HUES64 (cell line): ENCODE results near the gene FARS2.

Experiments
- H3K27ac ChIP-seq: 2 replicates; pipeline ENCODE4 v1.7.0; 2013; ENCODE audit warnings: low read depth, low read length, inconsistent platforms
- H3K27me3 ChIP-seq: 2 replicates; pipeline ENCODE4 v1.6.1; 2013; ENCODE audit warnings: mild to moderate bottlenecking, low read length; ENCODE audit not compliant: insufficient read depth
- H3K36me3 ChIP-seq: 2 replicates; pipeline ENCODE4 v1.6.1; 2013; ENCODE audit warnings: mild to moderate bottlenecking, low read length; ENCODE audit not compliant: insufficient read depth
- H3K4me1 ChIP-seq: 2 replicates; pipeline ENCODE4 v1.6.1; 2013; ENCODE audit warnings: mild to moderate bottlenecking, low read length, moderate library complexity; ENCODE audit not compliant: insufficient read depth
- H3K4me3 ChIP-seq: 2 replicates; pipeline ENCODE4 v1.5.1; 2013; ENCODE audit warnings: mild to moderate bottlenecking, low read length, moderate library complexity
- H3K9ac ChIP-seq: 2 replicates; pipeline ENCODE4 v1.6.1; 2013; ENCODE audit warnings: mild to moderate bottlenecking, low read depth, low read length
- H3K9me3 ChIP-seq: 2 replicates; pipeline ENCODE4 v1.6.1; 2013; ENCODE audit warnings: low read depth, low read length; ENCODE audit not compliant: insufficient read depth
- WGBS: fragments of 150-250, 120-280 bp; methylation state at CpG from one replicate; pipeline ENCODE4 v1.1.7; 2013; ENCODE audit warnings: missing lambda C conversion rate; 5-methylcytosine and 5-hydroxymethylcytosine counted together

Gene FARS2

GRCh38 chr6:5667737-5668136, 406.4 kb downstream of the FARS2 start:
- no peak overlapping the region for H3K9ac ChIP-seq
- H3K36me3 ChIP-seq, result no peaks in the 10 kb centered on the region
- no peak overlapping the region for H3K4me3 ChIP-seq
- H3K27ac ChIP-seq, result no peak overlapping the region
- 90% methylated on average over 3 of the region's 5 CpGs for WGBS
- H3K27me3 ChIP-seq, result no peaks in the 10 kb centered on the region
- peaks cover 20% of the 10 kb centered on the region for H3K4me1 ChIP-seq
- no peaks in the 10 kb centered on the region for H3K9me3 ChIP-seq

- 96% methylated on average over 2 of the region's 2 CpGs for WGBS
- Histone ChIP-seq H3K4me1 (peaks cover 31% of the 10 kb centered on the region), H3K27me3 (no peaks in the 10 kb centered on the region), H3K9ac (no peak overlapping the region), H3K4me3 (no peak overlapping the region), H3K27ac (no peak overlapping the region), H3K36me3 (no peaks in the 10 kb centered on the region), H3K9me3 (no peaks in the 10 kb centered on the region)
Observed at GRCh38 chr6:5670381-5670780, 409.1 kb downstream of the FARS2 start.

- no peaks in the 10 kb centered on the region for H3K27me3 ChIP-seq
- WGBS, result 95% methylated on average over 7 of the region's 7 CpGs
- no peak overlapping the region for H3K4me3 ChIP-seq
- H3K9ac ChIP-seq, result no peak overlapping the region
- no peaks in the 10 kb centered on the region for H3K9me3 ChIP-seq
- H3K36me3 ChIP-seq, result no peaks in the 10 kb centered on the region
- peaks cover 31% of the 10 kb centered on the region for H3K4me1 ChIP-seq
- H3K27ac ChIP-seq, result no peak overlapping the region
Observed at GRCh38 chr6:5670811-5671561, 409.7 kb downstream of the FARS2 start.

GRCh38 chr6:5671601-5672559, 410.6 kb downstream of the FARS2 start:
- peak overlapping the region; percentile 46; the same call in 1 of the 2 replicates for H3K27ac ChIP-seq
- 90% methylated on average over 22 of the region's 22 CpGs for WGBS

GRCh38 chr6:5672581-5673011, 411.3 kb downstream of the FARS2 start:
- Histone ChIP-seq H3K27me3 (no peaks in the 10 kb centered on the region), H3K9ac (no peak overlapping the region), H3K36me3 (no peaks in the 10 kb centered on the region), H3K4me1 (peaks cover 31% of the 10 kb centered on the region), H3K9me3 (no peaks in the 10 kb centered on the region), H3K27ac (peak overlapping the region; percentile 46; the same call in 1 of the 2 replicates), H3K4me3 (no peak overlapping the region)
- 59% methylated on average over 3 of the region's 3 CpGs for WGBS

More at GRCh38 chr6:5671601-5672559, 410.6 kb downstream of the FARS2 start:
- H3K9me3 ChIP-seq, result no peaks in the 10 kb centered on the region
- H3K4me3 ChIP-seq, result no peak overlapping the region
- H3K4me1 ChIP-seq, result peaks cover 31% of the 10 kb centered on the region
- no peaks in the 10 kb centered on the region for H3K36me3 ChIP-seq
- no peak overlapping the region for H3K9ac ChIP-seq
- H3K27me3 ChIP-seq, result no peaks in the 10 kb centered on the region

GRCh38 chr6:5673019-5673790, 411.9 kb downstream of the FARS2 start:
- H3K36me3 ChIP-seq, result no peaks in the 10 kb centered on the region
- no peak overlapping the region for H3K9ac ChIP-seq
- WGBS, result 84% methylated on average over 13 of the region's 13 CpGs
- H3K4me3 ChIP-seq, result no peak overlapping the region
- H3K27ac ChIP-seq, result no peak overlapping the region
- H3K9me3 ChIP-seq, result no peaks in the 10 kb centered on the region
- peaks cover 31% of the 10 kb centered on the region for H3K4me1 ChIP-seq
- H3K27me3 ChIP-seq, result no peaks in the 10 kb centered on the region

GRCh38 chr6:5674141-5674540, 412.8 kb downstream of the FARS2 start:
- 95% methylated on average over 3 of the region's 3 CpGs for WGBS
- Histone ChIP-seq H3K9me3 (no peaks in the 10 kb centered on the region), H3K4me1 (peaks cover 31% of the 10 kb centered on the region), H3K27me3 (no peaks in the 10 kb centered on the region), H3K9ac (no peak overlapping the region), H3K27ac (no peak overlapping the region), H3K4me3 (no peak overlapping the region), H3K36me3 (no peaks in the 10 kb centered on the region)

DNA sequence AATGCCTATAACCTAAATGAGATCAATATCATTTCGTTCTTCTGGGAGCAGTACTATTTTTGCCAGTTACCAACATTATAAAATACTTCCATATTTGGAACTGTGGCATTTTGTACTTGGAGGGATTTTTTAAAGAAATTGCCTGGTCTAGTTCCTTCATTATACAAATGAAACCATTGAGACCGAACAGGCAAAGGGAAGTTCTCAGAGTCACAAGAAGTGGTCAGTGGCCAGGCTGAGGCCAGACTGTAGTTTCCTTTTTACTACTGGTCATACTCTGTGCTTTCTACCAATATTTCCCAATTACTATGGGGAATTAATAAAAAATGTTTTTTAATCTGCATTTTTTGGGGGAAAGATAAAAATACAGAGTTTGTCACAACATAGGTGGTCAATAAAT, 413.4 kb downstream of the FARS2 start:
- H3K4me1 ChIP-seq, result peaks cover 35% of the 10 kb centered on the region
- no peaks in the 10 kb centered on the region for H3K36me3 ChIP-seq
- no peak overlapping the region for H3K9ac ChIP-seq
- 89% methylated on average over 1 of the region's 2 CpGs for WGBS
- no peak overlapping the region for H3K4me3 ChIP-seq
- H3K27me3 ChIP-seq, result no peaks in the 10 kb centered on the region
- H3K27ac ChIP-seq, result no peak overlapping the region
- no peaks in the 10 kb centered on the region for H3K9me3 ChIP-seq

DNA sequence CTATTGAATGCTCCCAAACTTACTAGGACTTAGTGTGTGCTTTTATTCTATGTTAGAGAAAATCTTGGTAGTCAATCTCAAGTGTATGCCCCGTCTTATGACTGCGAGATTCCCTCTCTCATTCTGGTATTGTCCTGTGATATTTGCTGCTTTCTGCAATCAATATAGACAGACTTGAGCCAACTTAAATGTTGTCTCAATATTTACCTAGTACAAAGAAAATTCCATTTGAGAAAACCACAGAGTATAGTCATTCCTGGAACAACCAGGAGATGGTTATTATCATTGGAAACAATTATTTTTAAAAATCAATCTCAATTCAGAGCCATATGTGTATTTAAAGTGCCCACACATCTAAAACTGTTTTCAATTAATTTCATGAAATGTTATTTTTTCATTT, 415.4 kb downstream of the FARS2 start:
- Histone ChIP-seq H3K9ac (no peak overlapping the region), H3K36me3 (no peaks in the 10 kb centered on the region), H3K9me3 (no peaks in the 10 kb centered on the region), H3K27me3 (no peaks in the 10 kb centered on the region), H3K4me3 (no peak overlapping the region), H3K27ac (no peak overlapping the region), H3K4me1 (peaks cover 29% of the 10 kb centered on the region)
- WGBS, result 95% methylated on average over 2 of the region's 2 CpGs

GRCh38 chr6:5677219-5678000, 416.1 kb downstream of the FARS2 start:
- 95% methylated on average over 5 of the region's 6 CpGs for WGBS
- no peaks in the 10 kb centered on the region for H3K9me3 ChIP-seq
- H3K4me1 ChIP-seq, result peaks cover 22% of the 10 kb centered on the region
- no peaks in the 10 kb centered on the region for H3K36me3 ChIP-seq
- no peak overlapping the region for H3K27ac ChIP-seq
- no peak overlapping the region for H3K4me3 ChIP-seq
- no peaks in the 10 kb centered on the region for H3K27me3 ChIP-seq
- no peak overlapping the region for H3K9ac ChIP-seq
